HG03378 (cell line): ENCODE measurements around the gene ADAD2.

Experiments used
- ATAC-seq: cut with Tn5 transposase; IDR thresholded peaks from one replicate; pipeline ENCODE4 v1.9.1; 2021; ENCODE audit warnings: mild to moderate bottlenecking, moderate library complexity; ENCODE audit not compliant: unreplicated experiment

Gene ADAD2

DNA sequence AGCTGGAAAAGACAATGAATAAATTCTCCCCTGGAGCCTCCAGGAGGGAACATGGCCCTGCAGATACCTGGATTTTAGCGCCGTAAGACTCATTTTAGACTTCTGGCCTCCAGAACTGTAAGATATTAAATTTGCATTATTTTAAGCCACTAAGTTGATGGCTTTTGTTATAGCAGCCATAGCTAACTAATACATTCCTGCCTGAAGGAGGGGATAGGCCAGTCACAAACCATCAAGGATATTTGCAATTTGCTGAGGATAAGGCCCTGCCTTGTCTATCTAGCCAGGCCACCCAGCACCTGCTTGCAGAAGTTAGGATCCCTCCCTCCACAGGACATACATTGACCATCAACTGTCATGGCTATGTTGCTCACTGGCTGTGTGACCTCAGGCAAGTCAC, 53.8 kb downstream of the ADAD2 start:
- no peak for ATAC-seq

DNA sequence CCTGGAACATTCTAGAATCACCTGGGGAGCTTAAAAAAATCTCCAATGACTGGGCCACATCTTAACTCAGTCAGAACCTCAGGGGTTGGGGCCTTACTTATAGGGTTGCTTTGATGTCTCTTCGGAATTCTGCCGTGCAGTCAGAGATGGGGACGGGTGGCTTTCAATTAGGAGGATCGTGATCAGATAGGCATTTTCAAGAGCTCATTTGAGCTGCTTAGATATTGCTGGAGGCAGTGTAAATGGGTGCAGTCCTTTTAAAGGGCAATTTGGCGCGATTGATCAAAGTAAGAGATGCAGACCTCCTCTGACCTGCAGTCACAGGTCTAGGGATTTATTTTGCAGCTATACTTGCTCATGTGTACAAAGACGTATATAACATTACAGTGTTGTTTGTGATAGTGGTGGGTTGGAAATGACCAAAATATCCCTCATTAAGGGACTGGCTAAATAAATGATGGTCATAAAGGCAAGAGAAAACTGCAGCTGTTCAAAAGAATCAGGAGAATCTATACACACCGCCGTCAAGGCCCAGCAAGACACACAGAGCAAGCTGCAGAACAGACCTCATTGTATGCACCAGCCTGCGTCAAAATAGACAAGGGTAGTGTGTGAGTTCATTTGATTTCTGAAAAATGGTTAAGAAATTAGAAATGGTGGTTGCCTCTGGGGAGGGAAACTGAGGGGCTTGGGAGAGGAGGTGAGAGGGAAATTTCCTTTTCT, 55.2 kb downstream of the ADAD2 start:
- no peak for ATAC-seq

DNA sequence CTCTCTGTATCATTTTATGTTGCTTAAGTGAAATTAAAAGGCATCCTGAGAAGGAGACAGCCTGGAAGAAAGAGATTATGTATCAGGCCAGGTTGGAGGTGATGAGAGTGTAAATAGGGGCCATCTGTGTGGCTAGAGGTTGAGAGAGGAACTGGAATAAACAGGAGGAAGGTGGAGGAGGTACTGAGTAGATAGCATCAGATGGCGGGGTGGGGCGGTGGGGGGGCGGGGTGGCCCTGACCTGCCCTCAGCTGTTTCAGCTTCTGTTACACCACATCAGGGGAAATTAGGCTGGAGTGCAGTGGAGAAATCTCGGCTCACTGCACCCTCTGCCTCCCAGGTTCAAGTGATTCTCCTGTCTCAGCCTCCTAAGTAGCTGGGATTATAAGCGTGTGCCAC, 55.7 kb downstream of the ADAD2 start:
- no peak for ATAC-seq
